Fibroblast of lung (primary cell): ENCODE measurements around the gene GPER1. TPM values are rescaled to one million over a fixed set of nuclear protein-coding genes. Genes with fewer than 3 reads are reported as not detected.

Experiments
- DNase-seq, 2 donors: peaks; one replicate each; pipeline versions ENCODE4 v3.0.0 to v3.0.0-alpha.2; 2010; ENCODE audit warnings: low read depth in 2 of 2
- H2AFZ ChIP-seq: 2 replicates; pipeline ENCODE4 v1.5.1; 2012; ENCODE audit warnings: low read length, control low read depth, inconsistent platforms
- H3K27ac ChIP-seq: 2 replicates; pipeline ENCODE4 v1.5.1; 2011; ENCODE audit warnings: low read length, control low read depth; ENCODE audit not compliant: insufficient read depth
- H3K27me3 ChIP-seq: 2 replicates; pipeline ENCODE4 v1.5.1; 2011; ENCODE audit warnings: mild to moderate bottlenecking, low read length; ENCODE audit not compliant: control insufficient read depth, insufficient read depth
- H3K36me3 ChIP-seq: 2 replicates; pipeline ENCODE4 v1.5.1; 2011; ENCODE audit warnings: low read length; ENCODE audit not compliant: control insufficient read depth, insufficient read depth
- H3K4me1 ChIP-seq: 2 replicates; pipeline ENCODE4 v1.5.1; 2011; ENCODE audit warnings: low read length; ENCODE audit not compliant: control insufficient read depth, insufficient read depth; ENCODE audit errors: extremely low read depth
- H3K4me2 ChIP-seq: 2 replicates; pipeline ENCODE4 v1.5.1; 2011; ENCODE audit warnings: low read length, control low read depth; ENCODE audit not compliant: insufficient read depth; ENCODE audit errors: extremely low read depth
- H3K4me3 ChIP-seq, 4 experiments: fragments of 200-600 bp in 1 of 4; sonication (generic) in 1 of 4; replicated peaks in 1 of 4; 2 replicates each; pipeline ENCODE4 v1.5.1; 2011 to 2016; ENCODE audit warnings: low read length in 4 of 4, low read depth in 3 of 4, mild to moderate bottlenecking in 3 of 4, control low read depth in 2 of 4, inconsistent platforms in 1 of 4, mixed read lengths in 1 of 4; ENCODE audit not compliant: insufficient read depth in 1 of 4; ENCODE audit errors: control extremely low read depth in 1 of 4
- H3K79me2 ChIP-seq: 2 replicates; pipeline ENCODE4 v1.5.1; 2012; ENCODE audit warnings: mild to moderate bottlenecking, low read length, inconsistent platforms; ENCODE audit not compliant: control insufficient read depth, insufficient read depth
- H3K9ac ChIP-seq: 2 replicates; pipeline ENCODE4 v1.5.1; 2011; ENCODE audit warnings: mild to moderate bottlenecking, low read length, control low read depth; ENCODE audit not compliant: insufficient read depth
- H3K9me3 ChIP-seq: 2 replicates; pipeline ENCODE4 v1.5.1; 2012; ENCODE audit warnings: low read depth, low read length; ENCODE audit not compliant: control insufficient read depth, insufficient read depth
- H4K20me1 ChIP-seq: 2 replicates; pipeline ENCODE4 v1.5.1; 2011; ENCODE audit warnings: low read length; ENCODE audit not compliant: control insufficient read depth, insufficient read depth; ENCODE audit errors: extremely low read depth
- EZH2 ChIP-seq: IDR thresholded peaks from 2 replicates; pipeline ENCODE4 v1.5.1; 2012; ENCODE audit warnings: low read length, control low read depth, mild to moderate bottlenecking; ENCODE audit errors: missing control alignments
- polyA plus RNA-seq, 2 donors: library from polyadenylated mRNA; depleted of rRNA in 1 of 2; stranded (reverse) in 1 of 2; unstranded in 1 of 2; fragments of >200 nt; gene quantifications; 2 replicates each; pipeline ENCODE4 v1.2.1, GENCODE V29; 2011 to 2012; ENCODE audit warnings: missing spikeins in 1 of 2
- total RNA-seq: library from RNA; depleted of rRNA; stranded (reverse); fragments of >200 nt; gene quantifications from 2 replicates; pipeline ENCODE4 v1.2.1, GENCODE V29; 2014
- TF ChIP-seq, protein P1 (sequence below), 2 donors: IDR thresholded peaks in 1 of 2; conservative IDR thresholded peaks in 1 of 2; 1 replicate in 1 of 2; 2 replicates in 1 of 2; pipeline ENCODE4 v1.5.1; 2011 to 2012; ENCODE audit warnings: low read length in 2 of 2, control low read depth in 1 of 2, inconsistent platforms in 1 of 2, low read depth in 1 of 2, mild to moderate bottlenecking in 1 of 2

The GPER1 gene
- total and polyA plus RNA-seq, 2 donors (not counting 1 experiment from before 2014, with no cell fraction given), result 2.0 to 2.3 TPM

DNA sequence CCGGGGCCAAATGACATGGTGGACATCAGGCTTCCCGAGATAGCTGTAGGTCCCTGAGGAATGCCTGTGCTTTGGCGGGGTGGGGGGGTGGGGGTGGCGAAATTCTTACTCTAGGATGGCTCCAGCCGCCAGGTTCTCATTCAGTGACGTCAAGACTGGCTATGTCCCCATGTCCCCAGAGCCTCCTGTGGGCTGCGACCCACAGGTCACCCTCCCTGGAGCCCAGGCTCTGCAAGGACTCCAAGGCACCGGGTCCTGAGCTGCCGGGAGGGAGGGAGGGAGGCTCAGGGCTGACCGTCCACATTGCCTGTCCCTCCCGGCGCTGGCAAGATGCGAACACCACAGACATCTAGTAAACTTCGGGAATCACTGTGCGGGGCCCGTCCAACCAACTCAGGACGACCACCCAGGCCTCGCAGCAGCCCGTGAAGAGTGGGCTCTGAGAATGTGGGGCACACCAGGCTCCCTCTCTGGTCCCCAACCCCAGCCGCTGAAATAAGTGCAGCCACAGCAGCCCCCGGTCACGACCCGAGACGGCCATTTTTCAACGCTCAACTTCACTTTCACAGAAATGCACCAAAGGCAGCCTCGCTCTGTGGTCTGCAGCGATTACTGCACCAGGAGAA is 31.0 kb upstream of the GPER1 start:
- no peaks in the 10 kb centered on the region for H3K4me1 ChIP-seq
- H3K4me3 ChIP-seq, result no peak overlapping the region
- no peak overlapping the region for H2AFZ ChIP-seq
- H3K27ac ChIP-seq, result no peak overlapping the region
- no peak for TF ChIP-seq EZH2
- TF ChIP-seq, protein P1, sequence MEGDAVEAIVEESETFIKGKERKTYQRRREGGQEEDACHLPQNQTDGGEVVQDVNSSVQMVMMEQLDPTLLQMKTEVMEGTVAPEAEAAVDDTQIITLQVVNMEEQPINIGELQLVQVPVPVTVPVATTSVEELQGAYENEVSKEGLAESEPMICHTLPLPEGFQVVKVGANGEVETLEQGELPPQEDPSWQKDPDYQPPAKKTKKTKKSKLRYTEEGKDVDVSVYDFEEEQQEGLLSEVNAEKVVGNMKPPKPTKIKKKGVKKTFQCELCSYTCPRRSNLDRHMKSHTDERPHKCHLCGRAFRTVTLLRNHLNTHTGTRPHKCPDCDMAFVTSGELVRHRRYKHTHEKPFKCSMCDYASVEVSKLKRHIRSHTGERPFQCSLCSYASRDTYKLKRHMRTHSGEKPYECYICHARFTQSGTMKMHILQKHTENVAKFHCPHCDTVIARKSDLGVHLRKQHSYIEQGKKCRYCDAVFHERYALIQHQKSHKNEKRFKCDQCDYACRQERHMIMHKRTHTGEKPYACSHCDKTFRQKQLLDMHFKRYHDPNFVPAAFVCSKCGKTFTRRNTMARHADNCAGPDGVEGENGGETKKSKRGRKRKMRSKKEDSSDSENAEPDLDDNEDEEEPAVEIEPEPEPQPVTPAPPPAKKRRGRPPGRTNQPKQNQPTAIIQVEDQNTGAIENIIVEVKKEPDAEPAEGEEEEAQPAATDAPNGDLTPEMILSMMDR (conservative IDR thresholded peaks at IDR 0.05 in 1 of 2, IDR thresholded peaks at IDR 0.05 in 1 of 2; ENCODE audit: low read depth in 1 of 2, low read length in 2 of 2), result no peak
- H3K36me3 ChIP-seq, result peaks cover 1% of the 10 kb centered on the region
- no peaks in the 10 kb centered on the region for H3K27me3 ChIP-seq
- no peaks in the 10 kb centered on the region for H3K79me2 ChIP-seq
- no peaks in the 10 kb centered on the region for H3K9me3 ChIP-seq
- H3K4me2 ChIP-seq, result no peak overlapping the region
- H3K9ac ChIP-seq, result no peak overlapping the region
- DNase-seq, result no peak
- no peaks in the 10 kb centered on the region for H4K20me1 ChIP-seq

DNA sequence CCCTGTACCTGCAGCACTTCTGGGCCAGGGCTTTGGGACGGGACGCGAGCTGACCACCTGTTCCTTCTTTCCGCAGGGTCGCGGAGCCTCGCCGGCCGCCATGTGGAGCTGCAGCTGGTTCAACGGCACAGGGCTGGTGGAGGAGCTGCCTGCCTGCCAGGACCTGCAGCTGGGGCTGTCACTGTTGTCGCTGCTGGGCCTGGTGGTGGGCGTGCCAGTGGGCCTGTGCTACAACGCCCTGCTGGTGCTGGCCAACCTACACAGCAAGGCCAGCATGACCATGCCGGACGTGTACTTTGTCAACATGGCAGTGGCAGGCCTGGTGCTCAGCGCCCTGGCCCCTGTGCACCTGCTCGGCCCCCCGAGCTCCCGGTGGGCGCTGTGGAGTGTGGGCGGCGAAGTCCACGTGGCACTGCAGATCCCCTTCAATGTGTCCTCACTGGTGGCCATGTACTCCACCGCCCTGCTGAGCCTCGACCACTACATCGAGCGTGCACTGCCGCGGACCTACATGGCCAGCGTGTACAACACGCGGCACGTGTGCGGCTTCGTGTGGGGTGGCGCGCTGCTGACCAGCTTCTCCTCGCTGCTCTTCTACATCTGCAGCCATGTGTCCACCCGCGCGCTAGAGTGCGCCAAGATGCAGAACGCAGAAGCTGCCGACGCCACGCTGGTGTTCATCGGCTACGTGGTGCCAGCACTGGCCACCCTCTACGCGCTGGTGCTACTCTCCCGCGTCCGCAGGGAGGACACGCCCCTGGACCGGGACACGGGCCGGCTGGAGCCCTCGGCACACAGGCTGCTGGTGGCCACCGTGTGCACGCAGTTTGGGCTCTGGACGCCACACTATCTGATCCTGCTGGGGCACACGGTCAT is 30.3 kb upstream of the GPER1 start:
- no peaks in the 10 kb centered on the region for H3K9me3 ChIP-seq
- no peak for DNase-seq
- H3K4me2 ChIP-seq, result no peak overlapping the region
- H3K4me1 ChIP-seq, result no peaks in the 10 kb centered on the region
- no peaks in the 10 kb centered on the region for H3K79me2 ChIP-seq
- H3K9ac ChIP-seq, result no peak overlapping the region
- H3K4me3 ChIP-seq, result no peak overlapping the region
- H3K27me3 ChIP-seq, result no peaks in the 10 kb centered on the region
- no peaks in the 10 kb centered on the region for H4K20me1 ChIP-seq
- H3K27ac ChIP-seq, result no peak overlapping the region
- H2AFZ ChIP-seq, result no peak overlapping the region
- H3K36me3 ChIP-seq, result peaks cover 1% of the 10 kb centered on the region
- TF ChIP-seq EZH2, result no peak
- TF ChIP-seq, protein P1 (conservative IDR thresholded peaks at IDR 0.05 in 1 of 2, IDR thresholded peaks at IDR 0.05 in 1 of 2; ENCODE audit: low read depth in 1 of 2, low read length in 2 of 2), result no peak

DNA sequence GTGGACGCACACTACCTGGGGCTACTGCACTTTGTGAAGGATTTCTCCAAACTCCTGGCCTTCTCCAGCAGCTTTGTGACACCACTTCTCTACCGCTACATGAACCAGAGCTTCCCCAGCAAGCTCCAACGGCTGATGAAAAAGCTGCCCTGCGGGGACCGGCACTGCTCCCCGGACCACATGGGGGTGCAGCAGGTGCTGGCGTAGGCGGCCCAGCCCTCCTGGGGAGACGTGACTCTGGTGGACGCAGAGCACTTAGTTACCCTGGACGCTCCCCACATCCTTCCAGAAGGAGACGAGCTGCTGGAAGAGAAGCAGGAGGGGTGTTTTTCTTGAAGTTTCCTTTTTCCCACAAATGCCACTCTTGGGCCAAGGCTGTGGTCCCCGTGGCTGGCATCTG is 29.6 kb upstream of the GPER1 start:
- Histone ChIP-seq H3K36me3 (peaks cover 1% of the 10 kb centered on the region), H3K9ac (no peak overlapping the region), H3K4me3 (no peak overlapping the region), H3K9me3 (no peaks in the 10 kb centered on the region), H3K27me3 (no peaks in the 10 kb centered on the region), H3K27ac (no peak overlapping the region), H3K4me2 (no peak overlapping the region), H3K79me2 (no peaks in the 10 kb centered on the region), H3K4me1 (no peaks in the 10 kb centered on the region), H4K20me1 (no peaks in the 10 kb centered on the region), H2AFZ (no peak overlapping the region)
- no peak for TF ChIP-seq EZH2
- TF ChIP-seq, protein P1 (conservative IDR thresholded peaks at IDR 0.05 in 1 of 2, IDR thresholded peaks at IDR 0.05 in 1 of 2; ENCODE audit: low read depth in 1 of 2, low read length in 2 of 2), result no peak
- DNase-seq, result no peak
